ENCODE results near the gene UVRAG. TPM values are rescaled to one million over a fixed set of nuclear protein-coding genes. Genes with fewer than 3 reads are reported as not detected.
"Not testable (repeated sequence)": the region's sequence is repeated elsewhere in the genome, so short reads cannot be mapped to it uniquely, and the experiment has no call there.

The UVRAG gene
- total RNA-seq, 1 donor from 2014 or later = 14.7 TPM

DNA sequence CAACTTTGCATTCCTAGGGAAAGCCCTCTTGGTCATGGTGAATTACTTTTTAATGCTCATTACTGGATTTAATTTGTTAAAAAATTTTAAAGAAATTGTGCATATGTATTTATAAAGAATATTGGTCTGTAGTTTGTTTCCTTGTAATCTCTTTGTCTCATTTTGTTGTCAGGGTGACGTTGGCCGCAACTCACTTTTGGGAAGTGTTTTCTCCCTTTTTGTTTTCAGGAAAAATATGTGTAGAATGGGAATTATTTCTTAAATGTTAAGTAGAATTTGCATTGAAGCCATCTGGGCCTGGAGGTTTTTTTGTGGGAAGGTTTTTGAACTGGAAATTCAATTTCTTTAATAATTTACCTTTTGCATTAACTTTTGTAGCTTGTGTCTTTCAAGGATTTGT, 149.1 kb downstream of the UVRAG start:
- Histone ChIP-seq H3K27me3 (no peaks in the 10 kb centered on the region), H3K27ac (no peak overlapping the region), H3K4me1 (peaks cover 11% of the 10 kb centered on the region), H3K36me3 (no peaks in the 10 kb centered on the region), H3K4me3 (no peak overlapping the region), H3K9me3 (no peaks in the 10 kb centered on the region)
- TF ChIP-seq, protein P1, sequence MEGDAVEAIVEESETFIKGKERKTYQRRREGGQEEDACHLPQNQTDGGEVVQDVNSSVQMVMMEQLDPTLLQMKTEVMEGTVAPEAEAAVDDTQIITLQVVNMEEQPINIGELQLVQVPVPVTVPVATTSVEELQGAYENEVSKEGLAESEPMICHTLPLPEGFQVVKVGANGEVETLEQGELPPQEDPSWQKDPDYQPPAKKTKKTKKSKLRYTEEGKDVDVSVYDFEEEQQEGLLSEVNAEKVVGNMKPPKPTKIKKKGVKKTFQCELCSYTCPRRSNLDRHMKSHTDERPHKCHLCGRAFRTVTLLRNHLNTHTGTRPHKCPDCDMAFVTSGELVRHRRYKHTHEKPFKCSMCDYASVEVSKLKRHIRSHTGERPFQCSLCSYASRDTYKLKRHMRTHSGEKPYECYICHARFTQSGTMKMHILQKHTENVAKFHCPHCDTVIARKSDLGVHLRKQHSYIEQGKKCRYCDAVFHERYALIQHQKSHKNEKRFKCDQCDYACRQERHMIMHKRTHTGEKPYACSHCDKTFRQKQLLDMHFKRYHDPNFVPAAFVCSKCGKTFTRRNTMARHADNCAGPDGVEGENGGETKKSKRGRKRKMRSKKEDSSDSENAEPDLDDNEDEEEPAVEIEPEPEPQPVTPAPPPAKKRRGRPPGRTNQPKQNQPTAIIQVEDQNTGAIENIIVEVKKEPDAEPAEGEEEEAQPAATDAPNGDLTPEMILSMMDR (IDR thresholded peaks at IDR 0.05) = no peak
- TF ChIP-seq POLR2AphosphoS5 (IDR thresholded peaks at IDR 0.05; ENCODE audit: insufficient read depth in 1 of 2, low read depth in 1 of 2) (no peak), POLR2A (IDR thresholded peaks at IDR 0.05) (no peak)
- intact Hi-C loops (cut with DNase I) = no loop called here
- no peak for DNase-seq (ENCODE audit: extremely low spot score in 2 of 2)

DNA sequence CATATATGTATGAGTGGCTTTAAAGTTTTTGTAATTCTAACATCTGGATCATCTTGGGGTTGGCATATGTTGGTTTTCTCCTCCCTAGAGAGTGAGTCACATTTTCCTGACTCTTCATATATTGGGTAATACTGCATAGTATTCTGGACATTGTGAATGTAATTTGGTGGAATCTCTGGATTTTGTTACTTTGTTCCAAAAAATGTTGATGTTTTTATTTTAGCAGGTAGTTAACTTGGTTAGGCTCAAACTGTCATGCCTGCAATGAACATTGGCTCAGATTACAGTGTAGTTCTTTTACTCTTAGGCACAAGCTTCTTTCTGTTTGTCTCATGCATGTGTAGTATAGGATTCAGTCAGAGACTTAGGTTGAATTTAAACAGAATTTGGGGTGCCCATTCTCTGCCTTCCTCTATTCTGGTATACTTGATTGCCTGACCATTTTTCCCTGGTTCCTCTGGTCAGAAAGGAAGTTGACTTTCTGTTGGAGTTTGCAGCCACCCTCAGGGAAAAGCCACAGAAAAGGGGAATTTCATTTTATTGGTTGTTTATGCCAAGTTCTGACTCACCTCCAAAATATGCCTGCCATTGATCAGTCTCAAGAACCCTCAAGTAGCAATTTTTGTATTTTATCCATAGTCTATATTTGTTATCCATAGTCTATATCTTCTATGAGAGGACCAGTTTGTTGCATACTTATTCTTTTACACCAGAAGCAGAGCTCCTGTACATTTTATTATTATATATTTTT, 151.7 kb downstream of the UVRAG start:
- Histone ChIP-seq H3K27me3 (no peaks in the 10 kb centered on the region), H3K9me3 (no peaks in the 10 kb centered on the region), H3K4me1 (peaks cover 11% of the 10 kb centered on the region), H3K36me3 (no peaks in the 10 kb centered on the region), H3K4me3 (no peak overlapping the region), H3K27ac (no peak overlapping the region)
- no peak for TF ChIP-seq POLR2A (IDR thresholded peaks at IDR 0.05)
- TF ChIP-seq, protein P1 (IDR thresholded peaks at IDR 0.05) = no peak
- TF ChIP-seq POLR2AphosphoS5 (IDR thresholded peaks at IDR 0.05; ENCODE audit: insufficient read depth in 1 of 2, low read depth in 1 of 2) = no peak
- DNase-seq (ENCODE audit: extremely low spot score in 2 of 2) = no peak
- intact Hi-C loops (cut with DNase I) = no loop called here

DNA sequence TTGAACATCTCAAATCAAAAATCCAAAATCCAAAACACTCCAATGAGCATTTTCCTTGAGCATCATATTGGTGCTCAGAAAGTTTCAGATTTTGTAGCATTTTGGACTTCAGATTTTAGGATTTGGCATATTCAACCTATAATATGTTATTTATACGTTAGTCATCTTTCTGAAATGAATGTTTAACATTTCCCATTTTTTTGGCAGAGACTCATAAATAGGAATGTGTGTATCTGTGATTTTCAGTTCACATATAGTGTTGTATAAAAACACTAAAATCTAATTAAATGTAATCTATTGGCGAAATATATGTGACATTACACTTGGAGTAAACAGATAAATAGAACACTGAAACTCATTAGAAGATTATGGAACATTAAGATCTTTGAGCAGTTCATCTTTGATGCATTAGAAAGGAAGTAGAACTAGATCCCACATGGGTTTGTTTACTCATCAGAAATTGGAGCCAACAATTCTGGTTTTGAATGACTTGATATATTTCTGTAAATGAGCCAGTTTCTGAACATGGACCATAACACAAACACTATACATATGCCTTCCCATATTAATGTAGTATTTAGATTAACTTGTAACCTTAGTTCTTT, 153.1 kb downstream of the UVRAG start:
- intact Hi-C loops (cut with DNase I) = no loop called here
- Histone ChIP-seq H3K9me3 (no peaks in the 10 kb centered on the region), H3K27ac (no peak overlapping the region), H3K36me3 (no peaks in the 10 kb centered on the region), H3K4me1 (peaks cover 11% of the 10 kb centered on the region), H3K4me3 (no peak overlapping the region), H3K27me3 (no peaks in the 10 kb centered on the region)
- no peak for DNase-seq (ENCODE audit: extremely low spot score in 2 of 2)
- TF ChIP-seq POLR2AphosphoS5 (IDR thresholded peaks at IDR 0.05; ENCODE audit: insufficient read depth in 1 of 2, low read depth in 1 of 2) = no peak
- TF ChIP-seq POLR2A (IDR thresholded peaks at IDR 0.05) = no peak
- TF ChIP-seq, protein P1 (IDR thresholded peaks at IDR 0.05) = no peak

DNA sequence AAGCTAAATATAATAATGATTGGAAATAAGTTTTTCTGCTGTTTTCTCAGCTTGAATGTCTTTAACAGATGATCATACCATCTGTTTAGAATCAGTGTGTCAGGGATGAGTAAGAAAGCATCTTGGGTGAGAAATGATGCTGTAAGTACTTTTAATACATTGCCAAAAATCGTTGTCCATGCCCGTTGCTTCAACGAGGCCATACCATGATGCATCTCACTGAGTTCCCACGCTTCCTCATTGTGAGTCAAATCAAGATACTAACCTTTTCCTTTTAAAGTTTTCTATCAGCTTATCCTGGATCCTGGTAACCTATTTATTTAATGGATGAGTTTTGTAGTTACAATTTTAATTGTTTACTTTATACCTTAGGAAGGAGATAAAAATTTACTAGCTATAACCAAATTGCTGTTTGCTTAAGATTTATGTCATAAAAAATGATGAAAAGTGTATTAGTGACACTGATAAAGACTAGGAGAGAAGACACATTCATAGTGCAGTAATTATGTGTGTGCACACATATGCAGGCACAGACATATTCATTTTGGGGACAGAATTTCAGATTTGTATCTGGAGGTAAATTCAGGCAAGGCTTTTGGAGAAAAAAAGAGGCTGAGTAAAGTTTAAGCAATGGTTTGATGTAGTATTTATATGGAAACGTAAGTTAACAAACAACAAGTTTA, 154.8 kb downstream of the UVRAG start:
- H3K9me3 ChIP-seq = no peaks in the 10 kb centered on the region
- peaks cover 11% of the 10 kb centered on the region for H3K4me1 ChIP-seq
- no peak overlapping the region for H3K27ac ChIP-seq
- H3K36me3 ChIP-seq = no peaks in the 10 kb centered on the region
- intact Hi-C loops (cut with DNase I) = no loop called here
- H3K4me3 ChIP-seq = no peak overlapping the region
- TF ChIP-seq, protein P1 (IDR thresholded peaks at IDR 0.05) = no peak
- TF ChIP-seq POLR2AphosphoS5 (IDR thresholded peaks at IDR 0.05; ENCODE audit: insufficient read depth in 1 of 2, low read depth in 1 of 2) (no peak), POLR2A (IDR thresholded peaks at IDR 0.05) (no peak)
- DNase-seq (ENCODE audit: extremely low spot score in 2 of 2) = no peak
- no peaks in the 10 kb centered on the region for H3K27me3 ChIP-seq

DNA sequence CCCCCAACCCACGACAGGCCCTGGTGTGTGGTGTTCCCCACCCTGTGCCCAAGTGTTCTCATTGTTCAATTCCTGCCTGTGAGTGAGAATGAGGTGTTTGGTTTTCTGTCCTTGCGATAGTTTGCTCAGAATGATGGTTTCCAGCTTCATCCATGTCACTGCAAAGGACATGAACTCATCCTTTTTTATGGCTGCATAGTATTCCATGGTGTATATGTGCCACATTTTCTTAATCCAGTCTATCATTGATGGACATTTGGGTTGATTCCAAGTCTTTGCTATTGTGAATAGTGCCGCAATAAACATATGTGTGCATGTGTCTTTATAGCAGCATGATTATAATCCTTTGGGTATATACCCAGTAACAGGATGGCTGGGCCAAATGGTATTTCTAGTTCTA, 158.7 kb downstream of the UVRAG start:
- DNase-seq (ENCODE audit: extremely low spot score in 2 of 2); H3K4me1 ChIP-seq; H3K36me3 ChIP-seq; H3K4me3 ChIP-seq; H3K9me3 ChIP-seq; H3K27ac ChIP-seq; intact Hi-C loops (cut with DNase I); H3K27me3 ChIP-seq: not testable (repeated sequence)

DNA sequence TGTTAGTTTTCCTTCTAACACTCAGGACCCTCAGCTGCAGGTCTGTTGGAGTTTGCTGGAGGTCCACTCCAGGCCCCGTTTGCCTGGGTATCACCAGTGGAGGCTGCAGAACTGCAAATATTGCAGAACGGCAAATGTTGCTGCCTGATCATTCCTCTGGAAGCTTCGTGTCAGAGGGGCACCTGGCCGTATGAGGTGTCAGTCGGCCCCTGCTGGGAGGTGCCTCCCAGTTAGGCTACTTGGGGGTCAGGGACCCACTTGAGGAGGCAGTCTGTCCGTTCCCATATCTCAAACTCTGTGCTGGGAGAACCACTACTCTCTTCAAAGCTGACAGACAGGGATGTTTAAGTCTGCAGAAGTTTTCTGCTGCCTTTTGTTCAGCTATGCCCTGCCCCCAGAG, 164.1 kb downstream of the UVRAG start:
- H3K4me1 ChIP-seq; H3K9me3 ChIP-seq; H3K36me3 ChIP-seq; H3K27me3 ChIP-seq; DNase-seq (ENCODE audit: extremely low spot score in 2 of 2); H3K4me3 ChIP-seq; intact Hi-C loops (cut with DNase I); H3K27ac ChIP-seq: not testable (repeated sequence)

DNA sequence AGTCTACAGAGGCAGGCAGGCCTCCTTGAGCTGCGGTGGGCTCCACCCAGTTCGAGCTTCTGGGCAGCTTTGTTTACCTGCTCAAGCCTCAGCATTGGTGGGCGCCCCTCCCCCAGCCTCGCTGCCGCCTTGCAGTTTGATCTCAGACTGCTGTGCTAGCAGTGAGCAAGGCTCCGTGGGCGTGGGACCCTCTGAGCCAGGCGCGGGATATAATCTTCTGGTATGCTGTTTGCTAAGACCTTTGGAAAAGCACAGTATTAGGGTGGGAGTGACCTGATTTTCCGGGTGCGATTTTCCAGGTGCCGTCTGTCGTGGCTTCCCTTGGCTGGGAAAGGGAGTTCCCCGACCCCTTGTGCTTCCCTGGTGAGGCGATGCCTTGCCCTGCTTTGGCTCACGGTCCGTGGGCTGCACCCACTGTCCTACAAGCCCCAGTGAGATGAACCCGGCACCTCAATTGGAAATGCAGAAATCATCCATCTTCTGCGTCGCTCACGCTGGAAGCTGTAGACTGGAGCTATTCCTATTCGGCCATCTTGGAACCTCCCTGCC, 164.5 kb downstream of the UVRAG start:
- H3K36me3 ChIP-seq; intact Hi-C loops (cut with DNase I); H3K9me3 ChIP-seq; H3K27ac ChIP-seq; H3K4me3 ChIP-seq; DNase-seq (ENCODE audit: extremely low spot score in 2 of 2); H3K27me3 ChIP-seq; H3K4me1 ChIP-seq: not testable (repeated sequence)
